ENCODE measurements around the gene SLC29A1. TPM values are rescaled to one million over a fixed set of nuclear protein-coding genes. Genes with fewer than 3 reads are reported as not detected.
A peak's percentile ranks its signal among the peaks of the same experiment; 100 is the strongest.

SLC29A1 gene
- total RNA-seq, 1 experiment from 2014 or later: 108 TPM

DNA sequence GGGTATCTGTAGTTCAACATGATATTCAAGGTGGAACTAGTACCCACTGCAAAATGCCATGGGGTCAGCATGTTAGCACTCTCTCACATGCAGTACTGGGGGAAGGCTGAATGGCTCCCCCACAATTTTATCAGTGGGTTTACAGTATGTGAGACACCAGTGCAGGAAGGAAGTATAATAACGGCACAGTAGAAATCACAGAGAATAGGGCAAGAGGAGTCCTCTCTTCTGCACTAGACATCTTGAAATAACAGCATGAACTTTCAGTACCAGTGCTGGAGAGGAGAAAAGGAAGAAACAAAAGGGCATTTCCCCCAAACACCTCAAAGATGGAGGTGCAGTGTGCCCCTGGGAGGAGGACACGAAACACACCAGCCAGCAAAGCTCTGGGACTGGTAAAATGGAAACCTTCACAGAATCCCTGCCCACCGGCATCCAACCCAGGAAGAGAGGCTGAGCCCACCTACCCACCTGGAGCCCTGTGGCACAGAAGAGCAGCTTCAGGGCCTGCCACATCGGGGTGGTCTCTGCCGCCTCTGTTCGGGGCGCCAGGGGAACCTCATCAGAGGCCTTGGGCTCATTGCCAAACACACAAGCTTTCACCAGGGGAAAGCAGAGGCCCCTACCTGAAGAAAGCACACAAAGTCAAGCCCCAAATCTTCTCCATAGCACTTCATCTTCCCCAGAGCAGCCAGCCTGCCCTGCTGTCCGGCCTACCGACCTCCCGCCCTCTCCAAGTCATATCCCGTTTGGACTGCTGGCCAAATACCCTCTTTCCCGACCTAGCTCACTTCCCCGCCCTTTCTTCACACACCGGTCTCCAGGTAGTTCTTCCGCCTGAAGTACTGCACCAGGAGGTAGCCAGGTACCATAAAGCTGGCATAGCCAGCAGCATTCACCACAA is 32.7 kb downstream of the SLC29A1 start:
- no peaks in the 10 kb centered on the region for H3K27me3 ChIP-seq (replicated peaks; ENCODE audit: insufficient read depth, low read depth, low read length, poor library complexity)
- H3K4me3 ChIP-seq (ENCODE audit: low read depth, low read length, poor library complexity, severe bottlenecking): peak overlapping the region; percentile 99
- TF ChIP-seq, protein P1, sequence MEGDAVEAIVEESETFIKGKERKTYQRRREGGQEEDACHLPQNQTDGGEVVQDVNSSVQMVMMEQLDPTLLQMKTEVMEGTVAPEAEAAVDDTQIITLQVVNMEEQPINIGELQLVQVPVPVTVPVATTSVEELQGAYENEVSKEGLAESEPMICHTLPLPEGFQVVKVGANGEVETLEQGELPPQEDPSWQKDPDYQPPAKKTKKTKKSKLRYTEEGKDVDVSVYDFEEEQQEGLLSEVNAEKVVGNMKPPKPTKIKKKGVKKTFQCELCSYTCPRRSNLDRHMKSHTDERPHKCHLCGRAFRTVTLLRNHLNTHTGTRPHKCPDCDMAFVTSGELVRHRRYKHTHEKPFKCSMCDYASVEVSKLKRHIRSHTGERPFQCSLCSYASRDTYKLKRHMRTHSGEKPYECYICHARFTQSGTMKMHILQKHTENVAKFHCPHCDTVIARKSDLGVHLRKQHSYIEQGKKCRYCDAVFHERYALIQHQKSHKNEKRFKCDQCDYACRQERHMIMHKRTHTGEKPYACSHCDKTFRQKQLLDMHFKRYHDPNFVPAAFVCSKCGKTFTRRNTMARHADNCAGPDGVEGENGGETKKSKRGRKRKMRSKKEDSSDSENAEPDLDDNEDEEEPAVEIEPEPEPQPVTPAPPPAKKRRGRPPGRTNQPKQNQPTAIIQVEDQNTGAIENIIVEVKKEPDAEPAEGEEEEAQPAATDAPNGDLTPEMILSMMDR (conservative IDR thresholded peaks at IDR 0.05; ENCODE audit: low read depth, low read length): no peak
- no peak for TF ChIP-seq EZH2 (IDR thresholded peaks at IDR 0.05; ENCODE audit: borderline replicate concordance, low read depth, low read length, poor library complexity, severe bottlenecking)
- no peaks in the 10 kb centered on the region for H3K9me3 ChIP-seq (ENCODE audit: low read depth, low read length, poor library complexity, severe bottlenecking)
- DNase-seq (ENCODE audit: low spot score): no peak
- no TSS peak for BruUV-seq (replicated peaks)
- H3K27ac ChIP-seq (ENCODE audit: low read depth, low read length, poor library complexity, severe bottlenecking): peak overlapping the region; percentile 90
- POLR2A ChIA-PET (ENCODE audit: low non-redundant PET): interaction anchor here (0.7 to 0.9 kb wide), 2 partner anchors 9 to 14 kb away, joined by 6 to 8 read pairs; partner anchors contain the start of genes HSP90AB1 and TMEM151B
- CTCF ChIA-PET: interaction anchor here (0.9 to 1.1 kb wide), 2 partner anchors 84 to 129 kb away, joined by 5 to 9 read pairs; partner anchors contain the start of genes MRPL14 and TMEM63B
- intact Hi-C loops (cut with micrococcal nuclease; ENCODE audit: unreplicated experiment): no loop called here
- peaks cover 10% of the 10 kb centered on the region for H3K4me1 ChIP-seq (ENCODE audit: insufficient read depth, low read length, poor library complexity, severe bottlenecking)
- peaks cover 43% of the 10 kb centered on the region for H3K36me3 ChIP-seq (ENCODE audit: insufficient read depth, low read length, poor library complexity, severe bottlenecking)

DNA sequence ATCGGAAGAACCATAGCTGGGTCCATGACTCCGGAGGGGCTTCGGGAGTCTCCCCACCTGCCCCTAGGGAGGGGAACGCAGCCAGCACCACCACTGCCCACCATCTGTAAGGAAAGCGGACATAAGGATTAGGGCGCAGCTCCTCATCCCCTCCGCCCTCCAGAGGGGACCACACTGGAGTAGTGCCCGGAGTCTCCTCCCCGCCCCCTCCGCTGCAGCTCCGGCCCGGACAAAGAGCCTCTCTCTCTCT is 33.3 kb downstream of the SLC29A1 start:
- Histone ChIP-seq H3K9me3 (ENCODE audit: low read depth, low read length, poor library complexity, severe bottlenecking) (no peaks in the 10 kb centered on the region), H3K27ac (ENCODE audit: low read depth, low read length, poor library complexity, severe bottlenecking) (peak overlapping the region; percentile 90), H3K4me3 (ENCODE audit: low read depth, low read length, poor library complexity, severe bottlenecking) (peak overlapping the region; percentile 99), H3K27me3 (replicated peaks; ENCODE audit: insufficient read depth, low read depth, low read length, poor library complexity) (no peaks in the 10 kb centered on the region), H3K4me1 (ENCODE audit: insufficient read depth, low read length, poor library complexity, severe bottlenecking) (peaks cover 10% of the 10 kb centered on the region), H3K36me3 (ENCODE audit: insufficient read depth, low read length, poor library complexity, severe bottlenecking) (peaks cover 37% of the 10 kb centered on the region)
- intact Hi-C loops (cut with micrococcal nuclease; ENCODE audit: unreplicated experiment): no loop called here
- BruUV-seq (replicated peaks): no TSS peak
- ChIA-PET POLR2A (ENCODE audit: low non-redundant PET) (interaction anchor here (0.5 to 0.9 kb wide), 3 partner anchors 10 to 486 kb away, joined by 3 to 8 read pairs (median 6); partner anchors contain the start of genes HSP90AB1, TMEM151B and VEGFA), CTCF (interaction anchor here (0.5 to 1.1 kb wide), 4 partner anchors 10 to 129 kb away, joined by 3 to 9 read pairs (median 4); partner anchors contain the start of genes HSP90AB1, MRPL14 and TMEM63B)
- DNase-seq (ENCODE audit: low spot score): no peak
- TF ChIP-seq EZH2 (IDR thresholded peaks at IDR 0.05; ENCODE audit: borderline replicate concordance, low read depth, low read length, poor library complexity, severe bottlenecking): no peak
- TF ChIP-seq, protein P1 (conservative IDR thresholded peaks at IDR 0.05; ENCODE audit: low read depth, low read length): no peak

DNA sequence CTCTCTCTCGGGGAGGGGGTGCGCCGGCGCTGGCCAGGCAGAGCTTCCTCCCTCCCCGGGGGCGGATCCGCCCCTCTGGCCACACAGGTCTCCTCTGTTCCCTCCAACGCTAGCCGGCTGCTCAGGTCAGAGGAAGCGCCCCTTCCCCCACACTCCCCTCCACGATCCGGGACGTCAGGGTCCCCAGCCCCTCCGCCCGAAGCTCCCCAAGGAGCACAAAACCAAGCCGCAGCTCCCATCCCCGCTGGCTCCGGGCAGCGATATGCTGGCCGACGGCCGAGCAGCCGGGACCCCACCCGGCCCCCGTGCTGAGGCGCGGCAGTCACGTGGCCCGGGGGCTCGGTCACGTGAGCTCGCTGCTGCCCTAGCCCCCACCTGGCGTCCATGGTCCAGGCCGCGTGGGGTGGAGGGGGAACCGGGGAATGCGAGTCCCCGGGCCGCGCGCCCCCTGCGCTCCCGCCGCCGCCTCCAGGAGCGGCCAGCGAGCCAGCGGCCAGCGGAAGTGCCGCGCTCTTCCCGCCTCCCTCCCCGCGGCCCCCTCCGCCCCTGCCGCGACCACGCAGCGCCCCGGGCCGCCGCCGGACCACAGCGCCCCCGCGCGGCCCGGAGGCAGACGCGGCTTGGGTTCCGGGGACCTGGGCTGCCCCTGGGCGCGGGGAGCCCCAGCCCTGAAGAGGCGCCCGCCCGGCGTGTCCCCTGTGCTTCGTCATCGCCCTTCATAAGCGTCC is 33.8 kb downstream of the SLC29A1 start, which contains the start of gene SLC35B2:
Gene SLC35B2, minus strand, starts transcription at position 504 of the 728 bp plus-strand sequence. Its CDS starts 118 bp downstream, at position 386.
- CTCF ChIA-PET: interaction anchor here (0.5 to 1.1 kb wide), 4 partner anchors 10 to 130 kb away, joined by 3 to 9 read pairs (median 4); partner anchors contain the start of genes HSP90AB1, MRPL14 and TMEM63B
- Histone ChIP-seq H3K27ac (ENCODE audit: low read depth, low read length, poor library complexity, severe bottlenecking) (peak within 1 kb of the TSS; percentile 90), H3K36me3 (ENCODE audit: insufficient read depth, low read length, poor library complexity, severe bottlenecking) (peaks cover 32% of the 10 kb centered on the region), H3K9me3 (ENCODE audit: low read depth, low read length, poor library complexity, severe bottlenecking) (no peaks in the 10 kb centered on the region), H3K4me1 (ENCODE audit: insufficient read depth, low read length, poor library complexity, severe bottlenecking) (peaks cover 10% of the 10 kb centered on the region), H3K27me3 (replicated peaks; ENCODE audit: insufficient read depth, low read depth, low read length, poor library complexity) (no peaks in the 10 kb centered on the region), H3K4me3 (ENCODE audit: low read depth, low read length, poor library complexity, severe bottlenecking) (peak within 1 kb of the TSS; percentile 99)
- BruUV-seq (replicated peaks): no TSS peak
- POLR2A ChIA-PET (ENCODE audit: low non-redundant PET): interaction anchor here (0.5 to 0.9 kb wide), 4 partner anchors 10 to 487 kb away, joined by 3 to 8 read pairs (median 4); partner anchors contain the start of genes HSP90AB1, TMEM151B and VEGFA
- TF ChIP-seq, protein P1 (conservative IDR thresholded peaks at IDR 0.05; ENCODE audit: low read depth, low read length): peak; percentile 59
- no peak for TF ChIP-seq EZH2 (IDR thresholded peaks at IDR 0.05; ENCODE audit: borderline replicate concordance, low read depth, low read length, poor library complexity, severe bottlenecking)
- DNase-seq (ENCODE audit: low spot score): peak; percentile 82
- intact Hi-C loops (cut with micrococcal nuclease; ENCODE audit: unreplicated experiment): no loop called here

Data from A673 (cell line).